ENCODE data around the gene LRRC34. TPM values are rescaled to one million over a fixed set of nuclear protein-coding genes. Genes with fewer than 3 reads are reported as not detected.

Gene LRRC34
- total and polyA plus RNA-seq, 5 donors from 2014 or later: 0.06 to 0.62 (median 0.21) TPM; not detected in 2

- no peaks in the 10 kb centered on the region for H3K4me1 ChIP-seq (ENCODE audit: control insufficient read depth, insufficient read depth, low read length, poor library complexity, severe bottlenecking)
- Mint-ChIP-seq H3K27ac (no peak overlapping the region), H3K9me3 (peaks cover 0 to 2% (median 0%) of the 10 kb centered on the region in 7 donors), H3K4me1 (peaks cover 0 to 2% (median under 1%) of the 10 kb centered on the region in 4 donors), H3K27me3 (peaks cover 9% of the 10 kb centered on the region), H3K4me3 (no peak overlapping the region), H3K36me3 (no peaks in the 10 kb centered on the region)
- peaks cover 3% of the 10 kb centered on the region for H3K27me3 ChIP-seq (ENCODE audit: control insufficient read depth, insufficient read depth, low read length)
- ATAC-seq (ENCODE audit: low read depth in 2 of 2) (no peak), DNase-seq (no peak)
- no peak overlapping the region for H3K4me3 ChIP-seq (ENCODE audit: low read depth, low read length)
- H3K27ac ChIP-seq (ENCODE audit: insufficient read depth, low read length, poor library complexity, severe bottlenecking): no peak overlapping the region
- H3K9me3 ChIP-seq (ENCODE audit: control insufficient read depth in 2 of 2, low read length in 2 of 2): no peaks in the 10 kb centered on the region
- no peaks in the 10 kb centered on the region for H3K36me3 ChIP-seq (ENCODE audit: control insufficient read depth, insufficient read depth, low read length)
Measured at GRCh38 chr3:169827712-169828111, 15.0 kb upstream of the LRRC34 start.

GRCh38 chr3:169825316-169825715 is 12.6 kb upstream of the LRRC34 start:
- no peak overlapping the region for H3K27ac Mint-ChIP-seq
- no peak for ATAC-seq (ENCODE audit: low read depth in 2 of 2)
- no peak for DNase-seq
- H3K27me3 ChIP-seq (ENCODE audit: control insufficient read depth, insufficient read depth, low read length): peaks cover 3% of the 10 kb centered on the region
- no peaks in the 10 kb centered on the region for H3K4me1 ChIP-seq (ENCODE audit: control insufficient read depth, insufficient read depth, low read length, poor library complexity, severe bottlenecking)
- H3K36me3 ChIP-seq (ENCODE audit: control insufficient read depth, insufficient read depth, low read length): no peaks in the 10 kb centered on the region
- H3K4me1 Mint-ChIP-seq: peaks cover 0 to 2% (median under 1%) of the 10 kb centered on the region in 4 donors
- no peaks in the 10 kb centered on the region for H3K9me3 Mint-ChIP-seq
- no peak overlapping the region for H3K27ac ChIP-seq (ENCODE audit: insufficient read depth, low read length, poor library complexity, severe bottlenecking)
- peaks cover 13% of the 10 kb centered on the region for H3K27me3 Mint-ChIP-seq
- H3K4me3 ChIP-seq (ENCODE audit: low read depth, low read length): no peak overlapping the region
- H3K4me3 Mint-ChIP-seq: no peak overlapping the region
- no peaks in the 10 kb centered on the region for H3K9me3 ChIP-seq (ENCODE audit: control insufficient read depth in 2 of 2, low read length in 2 of 2)
- no peaks in the 10 kb centered on the region for H3K36me3 Mint-ChIP-seq

GRCh38 chr3:169822983-169823382 is 10.3 kb upstream of the LRRC34 start:
- H3K27ac ChIP-seq (ENCODE audit: insufficient read depth, low read length, poor library complexity, severe bottlenecking): no peak overlapping the region
- peaks cover 6% of the 10 kb centered on the region for H3K27me3 ChIP-seq (ENCODE audit: control insufficient read depth, insufficient read depth, low read length)
- Mint-ChIP-seq H3K4me3 (no peak overlapping the region), H3K27me3 (peaks cover 26% of the 10 kb centered on the region), H3K27ac (no peak overlapping the region), H3K4me1 (no peaks in the 10 kb centered on the region), H3K36me3 (no peaks in the 10 kb centered on the region), H3K9me3 (peaks cover 0 to 2% (median 0%) of the 10 kb centered on the region in 7 donors)
- ATAC-seq (ENCODE audit: low read depth in 2 of 2): no peak
- no peaks in the 10 kb centered on the region for H3K36me3 ChIP-seq (ENCODE audit: control insufficient read depth, insufficient read depth, low read length)
- H3K4me3 ChIP-seq (ENCODE audit: low read depth, low read length): no peak overlapping the region
- H3K4me1 ChIP-seq (ENCODE audit: control insufficient read depth, insufficient read depth, low read length, poor library complexity, severe bottlenecking): no peaks in the 10 kb centered on the region
- DNase-seq: no peak
- H3K9me3 ChIP-seq (ENCODE audit: control insufficient read depth in 2 of 2, low read length in 2 of 2): no peaks in the 10 kb centered on the region

- DNase-seq: no peak
- Histone ChIP-seq H3K36me3 (ENCODE audit: control insufficient read depth, insufficient read depth, low read length) (no peaks in the 10 kb centered on the region), H3K27me3 (ENCODE audit: control insufficient read depth, insufficient read depth, low read length) (peaks cover 9% of the 10 kb centered on the region), H3K4me1 (ENCODE audit: control insufficient read depth, insufficient read depth, low read length, poor library complexity, severe bottlenecking) (no peaks in the 10 kb centered on the region), H3K4me3 (ENCODE audit: low read depth, low read length) (no peak overlapping the region), H3K27ac (ENCODE audit: insufficient read depth, low read length, poor library complexity, severe bottlenecking) (no peak overlapping the region), H3K9me3 (ENCODE audit: control insufficient read depth in 2 of 2, low read length in 2 of 2) (no peaks in the 10 kb centered on the region)
- Mint-ChIP-seq H3K36me3 (no peaks in the 10 kb centered on the region), H3K9me3 (peaks cover 0 to 2% (median 0%) of the 10 kb centered on the region in 7 donors), H3K27ac (no peak overlapping the region), H3K4me1 (no peaks in the 10 kb centered on the region), H3K27me3 (peaks cover 28% of the 10 kb centered on the region), H3K4me3 (no peak overlapping the region)
- no peak for ATAC-seq (ENCODE audit: low read depth in 2 of 2)
Measured at GRCh38 chr3:169822540-169822939, 9.8 kb upstream of the LRRC34 start.

GRCh38 chr3:169822091-169822490 is 9.4 kb upstream of the LRRC34 start:
- no peak overlapping the region for H3K4me3 ChIP-seq (ENCODE audit: low read depth, low read length)
- peaks cover 11% of the 10 kb centered on the region for H3K27me3 ChIP-seq (ENCODE audit: control insufficient read depth, insufficient read depth, low read length)
- Mint-ChIP-seq H3K4me1 (no peaks in the 10 kb centered on the region), H3K27ac (no peak overlapping the region), H3K36me3 (no peaks in the 10 kb centered on the region), H3K27me3 (peaks cover 33% of the 10 kb centered on the region), H3K4me3 (no peak overlapping the region), H3K9me3 (peaks cover 0 to 6% (median 0%) of the 10 kb centered on the region in 7 donors)
- no peak for DNase-seq
- H3K4me1 ChIP-seq (ENCODE audit: control insufficient read depth, insufficient read depth, low read length, poor library complexity, severe bottlenecking): no peaks in the 10 kb centered on the region
- H3K36me3 ChIP-seq (ENCODE audit: control insufficient read depth, insufficient read depth, low read length): no peaks in the 10 kb centered on the region
- no peaks in the 10 kb centered on the region for H3K9me3 ChIP-seq (ENCODE audit: control insufficient read depth in 2 of 2, low read length in 2 of 2)
- no peak overlapping the region for H3K27ac ChIP-seq (ENCODE audit: insufficient read depth, low read length, poor library complexity, severe bottlenecking)
- ATAC-seq (ENCODE audit: low read depth in 2 of 2): no peak

GRCh38 chr3:169818316-169818715 is 5.6 kb upstream of the LRRC34 start:
- H3K27me3 ChIP-seq (ENCODE audit: control insufficient read depth, insufficient read depth, low read length): peaks cover 8% of the 10 kb centered on the region
- Mint-ChIP-seq H3K4me1 (peaks cover 4 to 10% (median 5%) of the 10 kb centered on the region in 4 donors), H3K36me3 (no peaks in the 10 kb centered on the region), H3K4me3 (no peak overlapping the region), H3K9me3 (peaks cover 0 to 14% (median 8%) of the 10 kb centered on the region in 7 donors), H3K27me3 (peaks cover 50% of the 10 kb centered on the region), H3K27ac (no peak overlapping the region)
- no peak overlapping the region for H3K27ac ChIP-seq (ENCODE audit: insufficient read depth, low read length, poor library complexity, severe bottlenecking)
- DNase-seq (no peak), ATAC-seq (ENCODE audit: low read depth in 2 of 2) (no peak)
- no peaks in the 10 kb centered on the region for H3K36me3 ChIP-seq (ENCODE audit: control insufficient read depth, insufficient read depth, low read length)
- peaks cover 12 to 14% of the 10 kb centered on the region in 2 experiments for H3K9me3 ChIP-seq (ENCODE audit: control insufficient read depth in 2 of 2, low read length in 2 of 2)
- H3K4me1 ChIP-seq (ENCODE audit: control insufficient read depth, insufficient read depth, low read length, poor library complexity, severe bottlenecking): peaks cover 8% of the 10 kb centered on the region
- no peak overlapping the region for H3K4me3 ChIP-seq (ENCODE audit: low read depth, low read length)

GRCh38 chr3:169815590-169816150 is 3.0 kb upstream of the LRRC34 start:
- Mint-ChIP-seq H3K4me1 (peaks cover 10 to 26% (median 13%) of the 10 kb centered on the region in 4 donors), H3K9me3 (peaks cover 0 to 14% (median 8%) of the 10 kb centered on the region in 7 donors), H3K27me3 (peaks cover 61% of the 10 kb centered on the region), H3K4me3 (no peak overlapping the region), H3K36me3 (no peaks in the 10 kb centered on the region), H3K27ac (no peak overlapping the region)
- no peak for ATAC-seq (ENCODE audit: low read depth in 2 of 2)
- H3K27me3 ChIP-seq (ENCODE audit: control insufficient read depth, insufficient read depth, low read length): peaks cover 8% of the 10 kb centered on the region
- no peak overlapping the region for H3K27ac ChIP-seq (ENCODE audit: insufficient read depth, low read length, poor library complexity, severe bottlenecking)
- H3K9me3 ChIP-seq (ENCODE audit: control insufficient read depth in 2 of 2, low read length in 2 of 2): peaks cover 12 to 14% of the 10 kb centered on the region in 2 experiments
- DNase-seq: peak in 1 of 3 donors; percentile 20
- H3K4me3 ChIP-seq (ENCODE audit: low read depth, low read length): no peak overlapping the region
- H3K36me3 ChIP-seq (ENCODE audit: control insufficient read depth, insufficient read depth, low read length): no peaks in the 10 kb centered on the region
- peaks cover 27% of the 10 kb centered on the region for H3K4me1 ChIP-seq (ENCODE audit: control insufficient read depth, insufficient read depth, low read length, poor library complexity, severe bottlenecking)
